ENCODE measurements around the gene ITPRIP.

ITPRIP gene, protein sequence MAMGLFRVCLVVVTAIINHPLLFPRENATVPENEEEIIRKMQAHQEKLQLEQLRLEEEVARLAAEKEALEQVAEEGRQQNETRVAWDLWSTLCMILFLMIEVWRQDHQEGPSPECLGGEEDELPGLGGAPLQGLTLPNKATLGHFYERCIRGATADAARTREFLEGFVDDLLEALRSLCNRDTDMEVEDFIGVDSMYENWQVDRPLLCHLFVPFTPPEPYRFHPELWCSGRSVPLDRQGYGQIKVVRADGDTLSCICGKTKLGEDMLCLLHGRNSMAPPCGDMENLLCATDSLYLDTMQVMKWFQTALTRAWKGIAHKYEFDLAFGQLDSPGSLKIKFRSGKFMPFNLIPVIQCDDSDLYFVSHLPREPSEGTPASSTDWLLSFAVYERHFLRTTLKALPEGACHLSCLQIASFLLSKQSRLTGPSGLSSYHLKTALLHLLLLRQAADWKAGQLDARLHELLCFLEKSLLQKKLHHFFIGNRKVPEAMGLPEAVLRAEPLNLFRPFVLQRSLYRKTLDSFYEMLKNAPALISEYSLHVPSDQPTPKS

DNA sequence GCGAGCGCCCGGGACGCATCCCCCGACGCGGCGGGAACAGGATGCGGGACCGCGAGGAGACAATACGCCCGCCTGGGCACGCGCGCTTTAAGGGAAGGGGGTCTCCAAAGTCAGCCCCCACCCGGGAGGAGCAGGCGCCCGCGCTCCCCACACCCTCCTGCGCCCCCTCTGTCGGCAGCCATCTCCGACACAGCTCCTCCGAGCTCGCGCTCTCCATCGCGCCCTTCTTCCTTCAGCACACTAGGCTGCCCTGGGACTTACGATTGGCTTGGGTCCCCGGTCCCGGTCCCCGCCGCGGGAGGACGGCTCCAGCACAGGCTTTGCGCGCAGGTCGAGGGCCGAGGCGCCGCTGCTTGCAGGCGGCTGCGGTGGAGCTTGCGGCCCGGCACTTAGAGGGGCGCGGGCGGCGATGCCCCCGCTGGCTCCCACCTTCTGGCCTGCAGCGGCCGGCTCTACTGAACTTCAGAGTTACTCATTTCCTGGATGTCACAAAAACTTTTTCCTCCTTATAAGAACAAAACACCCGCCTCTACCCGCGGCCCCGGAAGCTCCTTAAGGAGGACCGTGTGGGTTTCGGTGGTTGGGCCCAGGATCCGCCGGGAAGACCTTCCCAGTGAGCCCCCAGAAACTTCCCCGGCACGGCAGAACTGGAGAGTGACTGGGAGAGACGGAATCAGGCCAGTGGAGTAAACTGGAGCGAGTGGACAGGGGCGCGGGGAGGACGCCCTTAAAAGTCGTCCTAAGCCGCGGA lies at the start of gene ITPRIP:
TSS of gene ITPRIP (minus strand) at position 481 of the 751 bp plus-strand sequence. CDS start 22,414 bp downstream, outside the sequence.
- peak; percentile 86 for ATAC-seq
- TF ChIP-seq RARB (CRISPR knock-in tag; IDR thresholded peaks at IDR 0.05): no peak
- TF ChIP-seq, protein P1, sequence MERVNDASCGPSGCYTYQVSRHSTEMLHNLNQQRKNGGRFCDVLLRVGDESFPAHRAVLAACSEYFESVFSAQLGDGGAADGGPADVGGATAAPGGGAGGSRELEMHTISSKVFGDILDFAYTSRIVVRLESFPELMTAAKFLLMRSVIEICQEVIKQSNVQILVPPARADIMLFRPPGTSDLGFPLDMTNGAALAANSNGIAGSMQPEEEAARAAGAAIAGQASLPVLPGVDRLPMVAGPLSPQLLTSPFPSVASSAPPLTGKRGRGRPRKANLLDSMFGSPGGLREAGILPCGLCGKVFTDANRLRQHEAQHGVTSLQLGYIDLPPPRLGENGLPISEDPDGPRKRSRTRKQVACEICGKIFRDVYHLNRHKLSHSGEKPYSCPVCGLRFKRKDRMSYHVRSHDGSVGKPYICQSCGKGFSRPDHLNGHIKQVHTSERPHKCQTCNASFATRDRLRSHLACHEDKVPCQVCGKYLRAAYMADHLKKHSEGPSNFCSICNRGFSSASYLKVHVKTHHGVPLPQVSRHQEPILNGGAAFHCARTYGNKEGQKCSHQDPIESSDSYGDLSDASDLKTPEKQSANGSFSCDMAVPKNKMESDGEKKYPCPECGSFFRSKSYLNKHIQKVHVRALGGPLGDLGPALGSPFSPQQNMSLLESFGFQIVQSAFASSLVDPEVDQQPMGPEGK (CRISPR knock-in tag; IDR thresholded peaks at IDR 0.05; ENCODE audit: borderline replicate concordance): peak; percentile 65; the same call in 1 of the 2 replicates

DNA sequence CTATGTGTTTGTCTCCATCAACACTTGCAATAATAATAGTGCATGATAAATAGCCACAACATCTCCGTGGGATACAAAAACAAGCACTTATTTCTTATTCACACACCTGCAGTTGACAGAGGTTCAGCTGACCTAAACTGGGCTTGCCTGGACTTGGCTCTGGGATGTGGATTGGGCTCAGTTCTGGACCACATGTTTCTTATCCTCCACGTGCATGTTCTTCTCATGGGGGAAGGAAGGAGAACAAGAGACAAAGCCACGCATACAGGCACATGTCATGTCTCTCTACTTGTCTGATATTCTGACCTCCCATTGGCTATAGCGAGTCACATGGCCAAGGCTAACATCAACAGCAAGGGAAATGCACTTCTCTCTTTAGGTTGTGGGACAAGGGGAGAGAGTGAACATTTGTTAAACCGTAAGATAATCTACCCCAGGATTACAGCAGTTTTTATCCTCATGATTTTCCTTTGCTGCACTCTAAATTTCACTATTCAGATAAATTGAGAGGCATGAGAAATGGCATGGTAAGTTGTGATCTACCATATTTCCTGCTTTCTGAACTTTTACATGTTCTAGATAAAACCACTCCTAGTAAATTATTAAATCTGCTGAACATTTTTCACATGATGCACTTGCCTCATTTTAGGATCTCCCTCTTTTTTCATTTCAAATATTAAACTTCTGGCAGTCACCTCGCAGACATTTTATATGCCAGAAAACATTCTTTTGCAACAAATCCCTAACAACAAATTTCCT lies 49.0 kb upstream of the ITPRIP start:
- TF ChIP-seq ZNF8 (CRISPR knock-in tag; IDR thresholded peaks at IDR 0.05) (no peak), RARB (CRISPR knock-in tag; IDR thresholded peaks at IDR 0.05) (no peak), BACH2 (CRISPR knock-in tag; IDR thresholded peaks at IDR 0.05; ENCODE audit: borderline replicate concordance) (no peak), CSDC2 (CRISPR knock-in tag; IDR thresholded peaks at IDR 0.05) (no peak), OSR1 (CRISPR knock-in tag; IDR thresholded peaks at IDR 0.05) (no peak), GLIS3 (CRISPR knock-in tag; IDR thresholded peaks at IDR 0.05) (no peak), TCF4 (CRISPR knock-in tag; IDR thresholded peaks at IDR 0.05; ENCODE audit: borderline replicate concordance) (no peak), ZNF565 (CRISPR knock-in tag; conservative IDR thresholded peaks at IDR 0.05; ENCODE audit: low read depth) (no peak), SNAI2 (CRISPR knock-in tag; IDR thresholded peaks at IDR 0.05) (no peak), TOX (CRISPR knock-in tag; IDR thresholded peaks at IDR 0.05; ENCODE audit: borderline replicate concordance) (no peak), ZC3H10 (CRISPR knock-in tag; IDR thresholded peaks at IDR 0.05) (no peak), ISL1 (CRISPR knock-in tag; IDR thresholded peaks at IDR 0.05) (no peak), ARNTL (CRISPR knock-in tag; IDR thresholded peaks at IDR 0.05; ENCODE audit: borderline replicate concordance, low read depth) (no peak), ZFP30 (CRISPR knock-in tag; IDR thresholded peaks at IDR 0.05) (no peak), ESRRG (CRISPR knock-in tag; IDR thresholded peaks at IDR 0.05) (no peak)
- TF ChIP-seq, protein P2, sequence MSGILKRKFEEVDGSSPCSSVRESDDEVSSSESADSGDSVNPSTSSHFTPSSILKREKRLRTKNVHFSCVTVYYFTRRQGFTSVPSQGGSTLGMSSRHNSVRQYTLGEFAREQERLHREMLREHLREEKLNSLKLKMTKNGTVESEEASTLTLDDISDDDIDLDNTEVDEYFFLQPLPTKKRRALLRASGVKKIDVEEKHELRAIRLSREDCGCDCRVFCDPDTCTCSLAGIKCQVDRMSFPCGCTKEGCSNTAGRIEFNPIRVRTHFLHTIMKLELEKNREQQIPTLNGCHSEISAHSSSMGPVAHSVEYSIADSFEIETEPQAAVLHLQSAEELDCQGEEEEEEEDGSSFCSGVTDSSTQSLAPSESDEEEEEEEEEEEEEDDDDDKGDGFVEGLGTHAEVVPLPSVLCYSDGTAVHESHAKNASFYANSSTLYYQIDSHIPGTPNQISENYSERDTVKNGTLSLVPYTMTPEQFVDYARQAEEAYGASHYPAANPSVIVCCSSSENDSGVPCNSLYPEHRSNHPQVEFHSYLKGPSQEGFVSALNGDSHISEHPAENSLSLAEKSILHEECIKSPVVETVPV (CRISPR knock-in tag; IDR thresholded peaks at IDR 0.05): no peak
- TF ChIP-seq, protein P3, sequence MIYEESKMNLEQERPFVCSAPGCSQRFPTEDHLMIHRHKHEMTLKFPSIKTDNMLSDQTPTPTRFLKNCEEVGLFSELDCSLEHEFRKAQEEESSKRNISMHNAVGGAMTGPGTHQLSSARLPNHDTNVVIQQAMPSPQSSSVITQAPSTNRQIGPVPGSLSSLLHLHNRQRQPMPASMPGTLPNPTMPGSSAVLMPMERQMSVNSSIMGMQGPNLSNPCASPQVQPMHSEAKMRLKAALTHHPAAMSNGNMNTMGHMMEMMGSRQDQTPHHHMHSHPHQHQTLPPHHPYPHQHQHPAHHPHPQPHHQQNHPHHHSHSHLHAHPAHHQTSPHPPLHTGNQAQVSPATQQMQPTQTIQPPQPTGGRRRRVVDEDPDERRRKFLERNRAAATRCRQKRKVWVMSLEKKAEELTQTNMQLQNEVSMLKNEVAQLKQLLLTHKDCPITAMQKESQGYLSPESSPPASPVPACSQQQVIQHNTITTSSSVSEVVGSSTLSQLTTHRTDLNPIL (CRISPR knock-in tag; IDR thresholded peaks at IDR 0.05; ENCODE audit: low read depth): no peak
- TF ChIP-seq, protein P1 (CRISPR knock-in tag; IDR thresholded peaks at IDR 0.05; ENCODE audit: borderline replicate concordance): no peak
- TF ChIP-seq, protein P4, sequence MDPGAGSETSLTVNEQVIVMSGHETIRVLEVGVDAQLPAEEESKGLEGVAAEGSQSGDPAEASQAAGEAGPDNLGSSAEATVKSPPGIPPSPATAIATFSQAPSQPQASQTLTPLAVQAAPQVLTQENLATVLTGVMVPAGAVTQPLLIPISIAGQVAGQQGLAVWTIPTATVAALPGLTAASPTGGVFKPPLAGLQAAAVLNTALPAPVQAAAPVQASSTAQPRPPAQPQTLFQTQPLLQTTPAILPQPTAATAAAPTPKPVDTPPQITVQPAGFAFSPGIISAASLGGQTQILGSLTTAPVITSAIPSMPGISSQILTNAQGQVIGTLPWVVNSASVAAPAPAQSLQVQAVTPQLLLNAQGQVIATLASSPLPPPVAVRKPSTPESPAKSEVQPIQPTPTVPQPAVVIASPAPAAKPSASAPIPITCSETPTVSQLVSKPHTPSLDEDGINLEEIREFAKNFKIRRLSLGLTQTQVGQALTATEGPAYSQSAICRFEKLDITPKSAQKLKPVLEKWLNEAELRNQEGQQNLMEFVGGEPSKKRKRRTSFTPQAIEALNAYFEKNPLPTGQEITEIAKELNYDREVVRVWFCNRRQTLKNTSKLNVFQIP (CRISPR knock-in tag; IDR thresholded peaks at IDR 0.05; ENCODE audit: borderline replicate concordance, low read depth): no peak
- no peak for ATAC-seq
